Ovary (tissue), 9 donors: ENCODE data around the gene HDAC9. TPM values are rescaled to one million over a fixed set of nuclear protein-coding genes. Genes with fewer than 3 reads are reported as not detected.

Experiments used
- DNase-seq, 5 donors: peaks; one replicate each; pipeline ENCODE4 v3.0.0-alpha.2; 2019 to 2020
- H3K27ac ChIP-seq, 2 donors: fragments of 200-600 bp; one replicate each; pipeline versions ENCODE4 v1.5.1 to v1.8.0; 2019 to 2022
- H3K27me3 ChIP-seq: fragments of 200-600 bp; one replicate; pipeline ENCODE4 v1.8.0; 2022
- H3K36me3 ChIP-seq: fragments of 200-600 bp; sonication (generic); one replicate; pipeline ENCODE4 v1.5.1; 2019
- H3K4me1 ChIP-seq: one replicate; pipeline ENCODE4 v1.8.1; 2013; ENCODE audit warnings: mild to moderate bottlenecking, moderate library complexity; ENCODE audit not compliant: insufficient read depth
- H3K4me3 ChIP-seq: fragments of 200-600 bp; sonication (generic); one replicate; pipeline ENCODE4 v1.5.1; 2017
- H3K9me3 ChIP-seq, 2 donors: fragments of 200-600 bp in 1 of 2; sonication (generic) in 1 of 2; one replicate each; pipeline versions ENCODE4 v1.5.1 to v1.8.1; 2013 to 2019; ENCODE audit warnings: mild to moderate bottlenecking in 1 of 2, moderate library complexity in 1 of 2
- CTCF ChIP-seq, 3 donors: fragments of 450-650 bp in 2 of 3; fragments of 200-600 bp in 1 of 3; IDR thresholded peaks; one replicate each; pipeline versions ENCODE4 v1.5.1 to v1.8.0; 2016 to 2022; ENCODE audit warnings: antibody characterized with exemption in 3 of 3, mild to moderate bottlenecking in 1 of 3
- EP300 ChIP-seq: sonication (generic); formaldehyde crosslinking; IDR thresholded peaks from one replicate; pipeline ENCODE4 v1.6.1; 2017; ENCODE audit warnings: antibody characterized with exemption
- POLR2A ChIP-seq: fragments of 450-650 bp; IDR thresholded peaks from one replicate; pipeline ENCODE4 v1.6.1; 2017; ENCODE audit warnings: antibody characterized with exemption, mild to moderate bottlenecking, moderate library complexity
- WGBS, 3 donors: extraction: QIAGEN DNeasy Blood & Tissue Kit in 1 of 3; methylation state at CpG; one replicate each; pipeline versions ENCODE4 v1.1.5 to v1.1.7; 2013 to 2017; 5-methylcytosine and 5-hydroxymethylcytosine counted together
- intact Hi-C, 4 donors: fragments of 100-400 bp; cut with DNase I; formaldehyde crosslinking; loops; one replicate each; pipeline versions ENCODE4 v1.11.0 to v1.15.1; 2022 to 2023
- polyA plus RNA-seq, 2 donors: library from polyadenylated mRNA; stranded (reverse); fragments of 200-250 nt in 1 of 2; fragments of 350-450 nt in 1 of 2; fragmentation: Illumina TruSeq in 1 of 2; extraction: RNeasy Lipid Tissue Mini Kit (QIAGEN cat#74804) in 1 of 2; gene quantifications; one replicate each; pipeline ENCODE4 v1.2.3, GENCODE V29; 2013 to 2014
- total RNA-seq, 7 donors: library from RNA; depleted of rRNA in 2 of 7; stranded (reverse); fragments of >200 nt in 2 of 7; fragmentation: NEBNext Ultra II Directional in 3 of 7; extraction: Animal tissue kit (Norgen Biotek cat#: 25700) in 3 of 7; gene quantifications; one replicate each; pipeline versions ENCODE4 v1.1.0 to v1.2.4, GENCODE V29; 2016 to 2023
- donor health status: DM: no; HTN: no; CAD: no; lungs with moderate emphysema.
- donor health status: DM: no; HTN: no; CAD: no.
- donor health status: Bipolar disorder and iron deficiency.
- donor health status: DM: yes; HTN: yes; CAD: no.
- donor health status: DM: no; HTN: no; CAD: no.
- donor health status: DM: yes; HTN: yes; CAD: no.

HDAC9 gene
- total and polyA plus RNA-seq, 9 donors = 1.7 to 22.3 (median 6.0) TPM

- intact Hi-C loops = no loop called here
Observed at GRCh38 chr7:18796216-18796615, 300.7 kb downstream of the HDAC9 start.

GRCh38 chr7:18798088-18798906, 302.7 kb downstream of the HDAC9 start:
- no peaks in the 10 kb centered on the region for H3K36me3 ChIP-seq
- H3K27ac ChIP-seq = no peak overlapping the region
- H3K27me3 ChIP-seq = no peaks in the 10 kb centered on the region
- H3K9me3 ChIP-seq = no peaks in the 10 kb centered on the region
- DNase-seq = no peak
- intact Hi-C loops = no loop called here
- no peaks in the 10 kb centered on the region for H3K4me1 ChIP-seq
- TF ChIP-seq EP300 = no peak
- no peak overlapping the region for H3K4me3 ChIP-seq
- 84 to 90% (median 89%) methylated on average over 3 of the region's 3 CpGs for WGBS, 3 donors

More at GRCh38 chr7:18796216-18796615, 300.7 kb downstream of the HDAC9 start:
- H3K4me1 ChIP-seq = no peaks in the 10 kb centered on the region
- H3K27ac ChIP-seq = no peak overlapping the region
- H3K27me3 ChIP-seq = no peaks in the 10 kb centered on the region
- no peak for DNase-seq
- TF ChIP-seq EP300 (no peak), POLR2A (no peak), CTCF (IDR thresholded peaks at IDR 0.05) (no peak)
- no peak overlapping the region for H3K4me3 ChIP-seq
- H3K36me3 ChIP-seq = no peaks in the 10 kb centered on the region
- no peaks in the 10 kb centered on the region for H3K9me3 ChIP-seq

- H3K9me3 ChIP-seq = no peaks in the 10 kb centered on the region
- intact Hi-C loops = no loop called here
- no peak overlapping the region for H3K4me3 ChIP-seq
- DNase-seq = no peak
- no peaks in the 10 kb centered on the region for H3K36me3 ChIP-seq
- 89 to 96% (median 94%) methylated on average over 1 of the region's 1 CpG for WGBS, 3 donors
- no peak overlapping the region for H3K27ac ChIP-seq
- H3K27me3 ChIP-seq = no peaks in the 10 kb centered on the region
- TF ChIP-seq EP300 (no peak), POLR2A (no peak), CTCF (IDR thresholded peaks at IDR 0.05) (no peak)
- H3K4me1 ChIP-seq = no peaks in the 10 kb centered on the region
Observed at GRCh38 chr7:18799899-18800298, 304.4 kb downstream of the HDAC9 start.

GRCh38 chr7:18803923-18804322, 308.4 kb downstream of the HDAC9 start:
- no peak for TF ChIP-seq POLR2A
- TF ChIP-seq CTCF (IDR thresholded peaks at IDR 0.05) = no peak
- TF ChIP-seq EP300 = no peak
- Histone ChIP-seq H3K27me3 (no peaks in the 10 kb centered on the region), H3K27ac (no peak overlapping the region), H3K9me3 (no peaks in the 10 kb centered on the region), H3K4me3 (no peak overlapping the region), H3K36me3 (no peaks in the 10 kb centered on the region), H3K4me1 (no peaks in the 10 kb centered on the region)
- WGBS, 3 donors = 55 to 84% (median 65%) methylated on average over 1 of the region's 1 CpG
- DNase-seq = no peak
- intact Hi-C loops = no loop called here

GRCh38 chr7:18806177-18806576, 310.6 kb downstream of the HDAC9 start:
- intact Hi-C loops = no loop called here
- H3K27ac ChIP-seq = no peak overlapping the region
- no peaks in the 10 kb centered on the region for H3K27me3 ChIP-seq
- no peak overlapping the region for H3K4me3 ChIP-seq
- no peaks in the 10 kb centered on the region for H3K36me3 ChIP-seq
- DNase-seq = no peak
- no peaks in the 10 kb centered on the region for H3K9me3 ChIP-seq
- TF ChIP-seq CTCF (IDR thresholded peaks at IDR 0.05) = no peak
- TF ChIP-seq EP300 = no peak
- TF ChIP-seq POLR2A = no peak
- 80 to 88% (median 83%) methylated on average over 2 of the region's 2 CpGs for WGBS, 3 donors
- H3K4me1 ChIP-seq = no peaks in the 10 kb centered on the region
